GM21529 (cell line): ENCODE results near the gene RBMY1E.
"Not testable (repeated sequence)": the region's sequence is repeated elsewhere in the genome, so short reads cannot be mapped to it uniquely, and the experiment has no call there.

Experiments used
- ATAC-seq: cut with Tn5 transposase; IDR thresholded peaks from one replicate; pipeline ENCODE4 v1.9.1; 2021; ENCODE audit not compliant: unreplicated experiment

Gene RBMY1E

DNA sequence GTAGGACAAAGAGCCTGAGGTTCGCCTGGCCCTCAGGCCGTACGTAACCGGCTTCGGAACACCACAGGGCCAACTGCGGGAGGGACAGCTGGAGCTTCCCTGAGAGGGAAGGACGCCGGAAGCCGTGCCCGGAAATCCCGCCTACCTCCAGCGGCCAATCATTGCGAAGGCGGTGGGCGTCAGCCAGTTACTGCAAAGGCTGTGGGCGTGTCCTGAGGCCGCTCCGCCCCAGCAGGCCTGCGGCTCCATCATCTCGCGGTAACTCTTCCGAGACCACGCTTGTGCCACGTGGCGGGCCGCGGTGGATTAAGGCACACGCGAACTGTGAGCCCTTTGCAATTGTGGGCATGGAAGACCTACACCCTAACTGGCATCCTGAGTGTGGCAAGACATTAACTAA lies at the start of gene RBMY1E:
RBMY1E (minus strand) TSS at position 101 of the 400 bp plus-strand sequence. CDS start 1,978 bp downstream, outside the sequence.
- ATAC-seq = not testable (repeated sequence)

DNA sequence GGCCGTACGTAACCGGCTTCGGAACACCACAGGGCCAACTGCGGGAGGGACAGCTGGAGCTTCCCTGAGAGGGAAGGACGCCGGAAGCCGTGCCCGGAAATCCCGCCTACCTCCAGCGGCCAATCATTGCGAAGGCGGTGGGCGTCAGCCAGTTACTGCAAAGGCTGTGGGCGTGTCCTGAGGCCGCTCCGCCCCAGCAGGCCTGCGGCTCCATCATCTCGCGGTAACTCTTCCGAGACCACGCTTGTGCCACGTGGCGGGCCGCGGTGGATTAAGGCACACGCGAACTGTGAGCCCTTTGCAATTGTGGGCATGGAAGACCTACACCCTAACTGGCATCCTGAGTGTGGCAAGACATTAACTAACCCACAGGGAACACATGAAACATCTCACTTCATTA lies 23.4 kb downstream of the RBMY1E start, which contains the start of gene RBMY1D:
RBMY1D (minus strand) TSS at position 101 of the 400 bp plus-strand sequence. CDS start 2,013 bp downstream, outside the sequence.
- not testable (repeated sequence) for ATAC-seq

DNA sequence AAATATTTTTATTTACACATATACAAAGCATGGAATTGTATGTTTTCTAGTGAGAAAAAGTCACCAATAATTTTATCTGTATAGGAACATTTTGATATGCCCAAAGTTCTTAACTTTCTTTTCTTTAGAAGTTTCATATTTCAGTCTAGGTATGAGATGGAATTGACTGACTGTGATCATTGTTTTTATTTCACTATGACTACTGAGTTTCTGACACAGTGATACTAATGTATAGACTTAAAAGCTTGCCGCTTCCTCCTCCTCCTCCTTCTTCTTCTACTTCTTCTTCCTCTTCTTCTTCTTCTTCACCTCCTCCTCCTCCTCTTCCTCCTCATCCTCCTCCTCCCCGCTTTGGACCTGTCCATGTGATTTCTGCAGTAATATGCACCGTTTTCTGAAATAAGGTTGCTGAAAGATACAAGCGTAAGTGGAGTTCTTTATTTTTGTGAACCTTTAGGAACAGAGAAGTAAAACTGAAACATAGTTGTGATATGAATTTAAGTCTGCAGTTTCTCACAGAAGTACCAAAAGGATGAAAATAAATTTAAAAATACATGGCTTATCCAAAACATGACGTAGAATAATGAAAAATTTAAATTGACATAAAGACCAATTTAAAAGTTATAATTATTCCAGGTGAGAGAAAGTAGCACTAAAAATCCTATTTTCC lies 48.3 kb downstream of the RBMY1E start:
- not testable (repeated sequence) for ATAC-seq
